Nephron (organoid): ENCODE measurements around the gene SEMA3E.

Source experiments
- H3K27ac Mint-ChIP-seq, 3 experiments: 2 replicates each; pipeline ENCODE4 v1.8.0; 2020; ENCODE audit warnings: mixed read lengths in 3 of 3, mild to moderate bottlenecking in 2 of 3, moderate library complexity in 1 of 3
- H3K27me3 Mint-ChIP-seq: 2 replicates; pipeline ENCODE4 v1.8.0; 2021; ENCODE audit warnings: low read depth, mild to moderate bottlenecking, moderate library complexity, mixed read lengths
- H3K36me3 Mint-ChIP-seq: 2 replicates; pipeline ENCODE4 v1.8.0; 2020; ENCODE audit warnings: low read depth, mixed read lengths
- H3K4me1 Mint-ChIP-seq: 2 replicates; pipeline ENCODE4 v1.8.0; 2020; ENCODE audit warnings: mixed read lengths
- H3K4me3 Mint-ChIP-seq, 3 experiments: 2 replicates each; pipeline ENCODE4 v1.8.0; 2020; ENCODE audit warnings: mild to moderate bottlenecking in 3 of 3, mixed read lengths in 3 of 3, moderate library complexity in 2 of 3
- H3K9me3 Mint-ChIP-seq: 2 replicates; pipeline ENCODE4 v1.8.0; 2020; ENCODE audit warnings: mixed read lengths
- TF ChIP-seq, protein P1 (sequence below), 3 experiments: fragments of 200-600 bp; sonication (generic); IDR thresholded peaks; one replicate each; pipeline ENCODE4 v1.5.0; 2021; ENCODE audit warnings: antibody characterized with exemption in 3 of 3; ENCODE audit not compliant: unreplicated experiment in 3 of 3

The SEMA3E gene

GRCh38 chr7:83457022-83457892 lies 191.7 kb downstream of the SEMA3E start:
- no peak overlapping the region for H3K27ac Mint-ChIP-seq
- no peaks in the 10 kb centered on the region for H3K4me1 Mint-ChIP-seq
- no peak overlapping the region for H3K4me3 Mint-ChIP-seq
- no peaks in the 10 kb centered on the region for H3K9me3 Mint-ChIP-seq
- TF ChIP-seq, protein P1, sequence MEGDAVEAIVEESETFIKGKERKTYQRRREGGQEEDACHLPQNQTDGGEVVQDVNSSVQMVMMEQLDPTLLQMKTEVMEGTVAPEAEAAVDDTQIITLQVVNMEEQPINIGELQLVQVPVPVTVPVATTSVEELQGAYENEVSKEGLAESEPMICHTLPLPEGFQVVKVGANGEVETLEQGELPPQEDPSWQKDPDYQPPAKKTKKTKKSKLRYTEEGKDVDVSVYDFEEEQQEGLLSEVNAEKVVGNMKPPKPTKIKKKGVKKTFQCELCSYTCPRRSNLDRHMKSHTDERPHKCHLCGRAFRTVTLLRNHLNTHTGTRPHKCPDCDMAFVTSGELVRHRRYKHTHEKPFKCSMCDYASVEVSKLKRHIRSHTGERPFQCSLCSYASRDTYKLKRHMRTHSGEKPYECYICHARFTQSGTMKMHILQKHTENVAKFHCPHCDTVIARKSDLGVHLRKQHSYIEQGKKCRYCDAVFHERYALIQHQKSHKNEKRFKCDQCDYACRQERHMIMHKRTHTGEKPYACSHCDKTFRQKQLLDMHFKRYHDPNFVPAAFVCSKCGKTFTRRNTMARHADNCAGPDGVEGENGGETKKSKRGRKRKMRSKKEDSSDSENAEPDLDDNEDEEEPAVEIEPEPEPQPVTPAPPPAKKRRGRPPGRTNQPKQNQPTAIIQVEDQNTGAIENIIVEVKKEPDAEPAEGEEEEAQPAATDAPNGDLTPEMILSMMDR (IDR thresholded peaks at IDR 0.05; ENCODE audit: unreplicated experiment in 3 of 3), result no peak
- peaks cover 31% of the 10 kb centered on the region for H3K27me3 Mint-ChIP-seq
- H3K36me3 Mint-ChIP-seq, result no peaks in the 10 kb centered on the region

- H3K27ac Mint-ChIP-seq, result no peak overlapping the region
- TF ChIP-seq, protein P1 (IDR thresholded peaks at IDR 0.05; ENCODE audit: unreplicated experiment in 3 of 3), result no peak
- peaks cover 25% of the 10 kb centered on the region for H3K27me3 Mint-ChIP-seq
- no peak overlapping the region for H3K4me3 Mint-ChIP-seq
- H3K9me3 Mint-ChIP-seq, result no peaks in the 10 kb centered on the region
- H3K4me1 Mint-ChIP-seq, result no peaks in the 10 kb centered on the region
- H3K36me3 Mint-ChIP-seq, result no peaks in the 10 kb centered on the region
Measured at GRCh38 chr7:83456413-83456812, 192.5 kb downstream of the SEMA3E start.

DNA sequence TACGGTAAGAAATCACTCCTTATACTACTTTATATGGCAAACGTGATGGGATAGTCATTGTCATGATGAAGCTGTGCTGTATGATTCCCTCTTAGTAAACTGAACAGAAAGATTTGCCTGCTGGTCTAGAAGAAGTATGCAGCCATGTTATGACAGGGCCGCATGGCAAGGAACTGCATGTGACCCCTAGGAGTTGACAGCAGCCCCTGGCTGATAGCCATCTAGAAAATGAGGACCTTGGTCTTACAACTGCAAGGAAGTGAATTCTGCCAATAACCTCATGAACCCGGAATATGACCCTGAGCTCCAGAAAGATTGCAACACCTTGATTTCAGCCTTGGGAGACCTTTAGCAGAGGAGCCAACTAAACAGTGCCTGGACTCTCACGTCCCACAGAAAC lies 193.3 kb downstream of the SEMA3E start:
- TF ChIP-seq, protein P1 (IDR thresholded peaks at IDR 0.05; ENCODE audit: unreplicated experiment in 3 of 3), result no peak
- H3K4me3 Mint-ChIP-seq, result no peak overlapping the region
- H3K36me3 Mint-ChIP-seq, result no peaks in the 10 kb centered on the region
- no peaks in the 10 kb centered on the region for H3K4me1 Mint-ChIP-seq
- H3K27ac Mint-ChIP-seq, result no peak overlapping the region
- H3K9me3 Mint-ChIP-seq, result no peaks in the 10 kb centered on the region
- peaks cover 18% of the 10 kb centered on the region for H3K27me3 Mint-ChIP-seq

GRCh38 chr7:83452256-83452655 lies 196.7 kb downstream of the SEMA3E start:
- Mint-ChIP-seq H3K4me1 (no peaks in the 10 kb centered on the region), H3K4me3 (no peak overlapping the region), H3K36me3 (no peaks in the 10 kb centered on the region), H3K27ac (no peak overlapping the region), H3K27me3 (no peaks in the 10 kb centered on the region), H3K9me3 (no peaks in the 10 kb centered on the region)
- TF ChIP-seq, protein P1 (IDR thresholded peaks at IDR 0.05; ENCODE audit: unreplicated experiment in 3 of 3), result no peak

DNA sequence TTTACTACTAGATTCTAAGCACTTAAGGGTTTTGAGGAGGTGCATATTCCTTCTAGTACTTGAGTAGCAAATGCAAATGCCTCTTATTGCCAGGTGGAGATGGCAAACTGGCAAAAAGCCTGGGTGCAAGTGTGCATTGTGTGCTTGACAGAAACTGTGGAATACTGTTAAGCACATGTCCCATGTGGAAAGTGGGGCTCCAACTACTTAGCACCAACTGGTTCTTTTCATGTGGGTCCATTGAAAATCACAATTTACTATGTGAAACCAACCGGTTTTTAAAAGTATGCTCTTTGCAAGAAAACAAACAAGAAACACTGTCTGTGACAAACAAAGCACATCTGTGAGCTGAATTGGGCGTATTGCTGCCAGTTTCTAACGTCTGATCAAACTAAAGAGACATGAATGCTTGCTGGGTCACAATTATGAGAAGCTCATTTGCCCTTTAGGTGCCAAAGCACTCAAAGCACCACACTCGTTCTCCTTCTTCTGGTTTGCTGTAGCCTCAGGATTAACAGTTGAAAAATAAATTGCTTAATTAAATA lies 197.4 kb downstream of the SEMA3E start:
- no peaks in the 10 kb centered on the region for H3K4me1 Mint-ChIP-seq
- no peak overlapping the region for H3K27ac Mint-ChIP-seq
- TF ChIP-seq, protein P1 (IDR thresholded peaks at IDR 0.05; ENCODE audit: unreplicated experiment in 3 of 3), result no peak
- H3K4me3 Mint-ChIP-seq, result no peak overlapping the region
- no peaks in the 10 kb centered on the region for H3K9me3 Mint-ChIP-seq
- H3K27me3 Mint-ChIP-seq, result no peaks in the 10 kb centered on the region
- no peaks in the 10 kb centered on the region for H3K36me3 Mint-ChIP-seq

GRCh38 chr7:83449781-83450180 lies 199.2 kb downstream of the SEMA3E start:
- no peaks in the 10 kb centered on the region for H3K4me1 Mint-ChIP-seq
- H3K4me3 Mint-ChIP-seq, result no peak overlapping the region
- no peaks in the 10 kb centered on the region for H3K9me3 Mint-ChIP-seq
- no peaks in the 10 kb centered on the region for H3K27me3 Mint-ChIP-seq
- H3K27ac Mint-ChIP-seq, result no peak overlapping the region
- H3K36me3 Mint-ChIP-seq, result no peaks in the 10 kb centered on the region
- TF ChIP-seq, protein P1 (IDR thresholded peaks at IDR 0.05; ENCODE audit: unreplicated experiment in 3 of 3), result no peak
